H7 (cell line): Measurements from ENCODE around the gene PLCG2. TPM values are rescaled to one million over a fixed set of nuclear protein-coding genes. Genes with fewer than 3 reads are reported as not detected.

Experiments used
- DNase-seq: peaks from one replicate; pipeline ENCODE4 v3.0.0; 2012
- H3K27me3 ChIP-seq: 2 replicates; pipeline ENCODE4 v1.6.0; 2011; ENCODE audit warnings: mild to moderate bottlenecking, low read length; ENCODE audit not compliant: control insufficient read depth, insufficient read depth
- H3K36me3 ChIP-seq: replicated peaks from 2 replicates; pipeline ENCODE4 v1.5.1; 2011; ENCODE audit warnings: low read length; ENCODE audit not compliant: control insufficient read depth, insufficient read depth
- H3K4me3 ChIP-seq: 2 replicates; pipeline ENCODE4 v1.5.1; 2011; ENCODE audit warnings: low read depth, mild to moderate bottlenecking, control low read depth, low read length, moderate library complexity; ENCODE audit not compliant: insufficient read depth
- total RNA-seq: library from RNA; depleted of rRNA; stranded (reverse); fragments of >200 nt; shearing (Covaris generic); gene quantifications from 2 replicates; pipeline ENCODE4 v1.2.3, GENCODE V29; 2014

PLCG2 gene
- total RNA-seq, 1 experiment from 2014 or later = 2.7 TPM

- Histone ChIP-seq H3K36me3 (peaks cover 2% of the 10 kb centered on the region), H3K27me3 (no peaks in the 10 kb centered on the region), H3K4me3 (no peak overlapping the region)
- DNase-seq = no peak
These were observed 157.3 kb downstream of the PLCG2 start for GRCh38 chr16:81936209-81937000.

GRCh38 chr16:81937305-81938038 lies 158.4 kb downstream of the PLCG2 start:
- peaks cover 2% of the 10 kb centered on the region for H3K36me3 ChIP-seq
- no peaks in the 10 kb centered on the region for H3K27me3 ChIP-seq
- H3K4me3 ChIP-seq = no peak overlapping the region
- no peak for DNase-seq

- no peak for DNase-seq
- Histone ChIP-seq H3K4me3 (no peak overlapping the region), H3K27me3 (no peaks in the 10 kb centered on the region), H3K36me3 (peaks cover 2% of the 10 kb centered on the region)
These were observed 159.5 kb downstream of the PLCG2 start for GRCh38 chr16:81938326-81939163.

GRCh38 chr16:81939164-81940056 lies 160.3 kb downstream of the PLCG2 start:
- DNase-seq = peak; percentile 72
- H3K4me3 ChIP-seq = no peak overlapping the region
- H3K27me3 ChIP-seq = no peaks in the 10 kb centered on the region
- peaks cover 2% of the 10 kb centered on the region for H3K36me3 ChIP-seq

- no peaks in the 10 kb centered on the region for H3K27me3 ChIP-seq
- no peak for DNase-seq
- no peak overlapping the region for H3K4me3 ChIP-seq
- H3K36me3 ChIP-seq = peaks cover 2% of the 10 kb centered on the region
These were observed 161.9 kb downstream of the PLCG2 start for GRCh38 chr16:81940781-81941560.

GRCh38 chr16:81942007-81942601 lies 163.0 kb downstream of the PLCG2 start:
- no peak for DNase-seq
- Histone ChIP-seq H3K36me3 (no peaks in the 10 kb centered on the region), H3K27me3 (no peaks in the 10 kb centered on the region), H3K4me3 (no peak overlapping the region)

DNA sequence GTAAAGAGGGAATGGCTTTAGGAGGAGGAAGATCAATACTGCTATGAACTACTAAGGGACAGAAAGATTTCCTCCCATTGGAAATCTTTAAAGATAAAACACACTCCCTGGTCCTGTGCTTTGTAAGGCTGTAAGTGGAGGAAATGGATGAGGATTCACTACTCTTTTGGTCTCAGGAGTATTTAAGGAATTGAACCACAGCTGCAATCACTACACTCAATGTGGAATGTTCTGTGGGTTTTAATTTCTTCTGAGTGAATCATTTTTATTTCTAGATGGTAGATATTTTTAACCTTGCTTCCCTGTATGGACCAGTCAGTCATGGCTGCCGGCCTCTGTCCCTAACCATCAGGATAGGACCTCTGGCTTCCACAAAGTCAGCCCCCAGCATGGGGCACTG lies 166.6 kb downstream of the PLCG2 start:
- no peak for DNase-seq
- Histone ChIP-seq H3K4me3 (no peak overlapping the region), H3K27me3 (no peaks in the 10 kb centered on the region), H3K36me3 (no peaks in the 10 kb centered on the region)

GRCh38 chr16:81946206-81946605 lies 167.1 kb downstream of the PLCG2 start:
- Histone ChIP-seq H3K4me3 (no peak overlapping the region), H3K36me3 (no peaks in the 10 kb centered on the region), H3K27me3 (no peaks in the 10 kb centered on the region)
- DNase-seq = no peak

DNA sequence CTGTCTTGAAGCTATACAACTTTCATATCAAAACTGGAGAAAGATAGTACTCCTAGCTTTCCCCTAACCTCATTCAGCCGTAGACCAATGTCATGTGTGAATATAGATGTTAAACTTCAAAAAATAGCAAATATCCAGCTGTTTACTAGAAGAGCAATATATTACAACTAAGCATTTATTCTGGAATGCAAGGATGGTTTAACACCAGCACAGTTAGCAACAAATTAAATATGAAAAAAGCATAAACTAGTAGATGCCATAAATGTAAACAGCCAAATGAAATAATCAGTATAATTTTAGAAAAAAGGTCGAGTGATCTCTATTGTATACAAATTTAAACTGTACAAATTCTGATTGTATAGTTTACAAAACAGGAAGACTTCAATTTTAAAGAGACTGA lies 172.5 kb downstream of the PLCG2 start:
- Histone ChIP-seq H3K27me3 (no peaks in the 10 kb centered on the region), H3K4me3 (no peak overlapping the region), H3K36me3 (no peaks in the 10 kb centered on the region)
- no peak for DNase-seq

DNA sequence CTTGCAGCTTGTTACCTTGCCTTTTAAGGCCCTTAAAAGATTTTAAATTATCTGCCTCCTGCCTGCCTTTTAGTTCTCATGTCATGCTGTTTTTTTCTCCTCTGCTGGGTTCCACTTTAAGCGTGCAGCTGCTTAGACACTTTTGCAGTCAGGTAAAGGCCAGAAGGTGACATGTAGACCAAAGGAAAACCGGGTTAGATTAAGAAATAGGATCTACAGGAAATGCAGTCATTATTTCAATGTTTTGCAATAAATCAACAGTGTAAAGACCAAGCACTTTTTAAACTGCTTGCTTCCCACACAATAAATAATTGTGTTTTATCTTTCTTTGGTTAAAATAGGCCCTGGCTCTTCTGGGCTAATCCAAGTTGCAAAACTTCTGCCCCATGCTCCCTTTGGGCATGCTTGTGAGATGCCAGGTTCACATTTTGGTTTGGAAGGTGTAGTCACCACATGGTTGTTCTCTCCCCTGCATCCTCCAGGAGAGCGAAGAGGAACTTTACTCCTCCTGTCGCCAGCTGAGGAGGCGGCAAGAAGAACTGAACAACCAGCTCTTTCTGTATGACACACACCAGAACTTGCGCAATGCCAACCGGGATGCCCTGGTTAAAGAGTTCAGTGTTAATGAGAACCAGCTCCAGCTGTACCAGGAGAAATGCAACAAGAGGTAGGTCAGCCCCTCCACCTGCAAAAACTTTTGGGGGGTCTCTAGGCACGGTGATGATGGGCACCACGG lies 177.3 kb downstream of the PLCG2 start:
- H3K36me3 ChIP-seq = no peaks in the 10 kb centered on the region
- DNase-seq = no peak
- no peak overlapping the region for H3K4me3 ChIP-seq
- H3K27me3 ChIP-seq = no peaks in the 10 kb centered on the region

DNA sequence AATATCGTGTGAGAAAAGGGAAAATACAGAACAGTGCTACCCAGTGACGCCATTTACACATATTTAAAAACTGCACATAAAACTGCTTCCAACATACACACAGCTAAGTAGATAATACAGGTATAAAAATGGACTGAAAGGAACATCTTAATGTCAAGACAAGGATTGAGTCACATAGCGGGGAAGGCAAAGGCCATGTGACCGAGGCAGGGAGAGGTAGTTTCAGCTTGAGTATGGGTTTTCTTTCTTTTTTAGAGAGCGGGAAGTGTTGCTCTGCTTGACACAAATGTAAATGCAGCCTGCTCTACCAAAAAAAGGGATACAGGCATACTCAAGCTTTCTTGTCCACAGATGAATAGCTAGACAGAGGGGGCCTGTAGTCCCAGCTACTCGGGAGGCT lies 185.7 kb downstream of the PLCG2 start:
- Histone ChIP-seq H3K36me3 (no peaks in the 10 kb centered on the region), H3K4me3 (no peak overlapping the region), H3K27me3 (no peaks in the 10 kb centered on the region)
- no peak for DNase-seq

DNA sequence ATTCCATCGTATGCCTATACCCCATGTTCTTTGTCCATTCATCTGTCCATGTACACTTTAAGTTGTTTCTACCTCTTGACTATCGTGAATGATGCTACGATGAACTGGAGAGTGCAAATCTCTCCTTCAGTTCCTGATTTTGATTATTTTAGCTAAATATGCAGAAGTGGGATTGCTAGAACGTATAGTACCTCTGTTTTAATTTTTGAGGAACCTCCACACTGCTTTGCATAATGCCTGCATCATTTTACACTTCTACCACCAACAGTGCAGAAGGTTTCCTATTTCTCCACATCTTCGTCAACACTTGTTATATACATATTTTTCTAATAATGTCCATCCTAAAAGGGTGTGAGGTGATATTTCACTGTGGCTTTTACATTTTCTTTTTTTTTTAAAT lies 188.3 kb downstream of the PLCG2 start:
- Histone ChIP-seq H3K27me3 (no peaks in the 10 kb centered on the region), H3K4me3 (no peak overlapping the region), H3K36me3 (no peaks in the 10 kb centered on the region)
- no peak for DNase-seq
